Measurements from ENCODE around the gene VWA2. TPM values are rescaled to one million over a fixed set of nuclear protein-coding genes. Genes with fewer than 3 reads are reported as not detected.
A peak's percentile ranks its signal among the peaks of the same experiment; 100 is the strongest.

VWA2 gene
- polyA plus RNA-seq, 3 donors = not detected

- 100% methylated on average over 1 of the region's 4 CpGs for WGBS (ENCODE audit: insufficient coverage)
- Histone ChIP-seq H3K4me1 (ENCODE audit: control insufficient read depth in 1 of 2, insufficient read depth in 2 of 2, low read length in 2 of 2) (no peaks in the 10 kb centered on the region), H3K9me3 (replicated peaks in 1 of 2; ENCODE audit: control insufficient read depth in 1 of 2, insufficient read depth in 1 of 2, low read length in 2 of 2) (no peaks in the 10 kb centered on the region), H3K9ac (ENCODE audit: insufficient read depth, low read length, poor library complexity, severe bottlenecking) (no peak overlapping the region), H2AFZ (ENCODE audit: insufficient read depth, low read depth, low read length, poor library complexity, severe bottlenecking) (no peak overlapping the region), H3K27ac (ENCODE audit: low read depth in 1 of 2, low read length in 2 of 2) (no peak overlapping the region), H3K27me3 (ENCODE audit: control insufficient read depth in 2 of 2, insufficient read depth in 2 of 2, low read length in 2 of 2) (no peaks in the 10 kb centered on the region), H3K4me2 (replicated peaks; ENCODE audit: extremely low read depth, low read length, poor library complexity, severe bottlenecking) (no peak overlapping the region), H3K4me3 (replicated peaks in 1 of 3; ENCODE audit: low read depth in 2 of 3, low read length in 3 of 3) (no peak overlapping the region), H3K36me3 (replicated peaks in 1 of 2; ENCODE audit: control insufficient read depth in 1 of 2, insufficient read depth in 2 of 2, low read length in 2 of 2) (no peaks in the 10 kb centered on the region), H4K20me1 (ENCODE audit: insufficient read depth, low read length) (no peaks in the 10 kb centered on the region), H3K79me2 (ENCODE audit: insufficient read depth, low read length) (no peaks in the 10 kb centered on the region)
- Mint-ChIP-seq H3K4me1 (peaks cover 2% of the 10 kb centered on the region), H3K27me3 (ENCODE audit: low read depth in 3 of 3) (peaks cover 2 to 4% (median 2%) of the 10 kb centered on the region in 3 donors), H3K4me3 (no peak overlapping the region), H3K27ac (peak overlapping the region in 1 of 7 donors; percentile 40), H3K36me3 (no peaks in the 10 kb centered on the region), H3K9me3 (peaks cover 0 to 3% (median 0%) of the 10 kb centered on the region in 7 donors)
- TF ChIP-seq CTCF (IDR thresholded peaks at IDR 0.05) = no peak
- intact Hi-C loops (cut with micrococcal nuclease) = no loop called here
- no peak for DNase-seq
Observed at GRCh38 chr10:114278884-114279191, 39.8 kb downstream of the VWA2 start.

- no peaks in the 10 kb centered on the region for H4K20me1 ChIP-seq (ENCODE audit: insufficient read depth, low read length)
- H3K4me2 ChIP-seq (replicated peaks; ENCODE audit: extremely low read depth, low read length, poor library complexity, severe bottlenecking) = no peak overlapping the region
- Mint-ChIP-seq H3K9me3 (peaks cover 0 to 3% (median 0%) of the 10 kb centered on the region in 7 donors), H3K4me1 (peaks cover 2% of the 10 kb centered on the region), H3K36me3 (no peaks in the 10 kb centered on the region), H3K27me3 (ENCODE audit: low read depth in 3 of 3) (peaks cover 0 to 4% (median 2%) of the 10 kb centered on the region in 3 donors), H3K4me3 (no peak overlapping the region), H3K27ac (peak overlapping the region in 1 of 7 donors; percentile 20)
- 100% methylated on average over 2 of the region's 4 CpGs for WGBS (ENCODE audit: insufficient coverage)
- H3K27ac ChIP-seq (ENCODE audit: low read depth in 1 of 2, low read length in 2 of 2) = no peak overlapping the region
- TF ChIP-seq CTCF (IDR thresholded peaks at IDR 0.05) = no peak
- H3K9me3 ChIP-seq (replicated peaks in 1 of 2; ENCODE audit: control insufficient read depth in 1 of 2, insufficient read depth in 1 of 2, low read length in 2 of 2) = no peaks in the 10 kb centered on the region
- no peaks in the 10 kb centered on the region for H3K27me3 ChIP-seq (ENCODE audit: control insufficient read depth in 2 of 2, insufficient read depth in 2 of 2, low read length in 2 of 2)
- no peaks in the 10 kb centered on the region for H3K79me2 ChIP-seq (ENCODE audit: insufficient read depth, low read length)
- no peak overlapping the region for H3K9ac ChIP-seq (ENCODE audit: insufficient read depth, low read length, poor library complexity, severe bottlenecking)
- H2AFZ ChIP-seq (ENCODE audit: insufficient read depth, low read depth, low read length, poor library complexity, severe bottlenecking) = no peak overlapping the region
- no peak overlapping the region for H3K4me3 ChIP-seq (replicated peaks in 1 of 3; ENCODE audit: low read depth in 2 of 3, low read length in 3 of 3)
- no peaks in the 10 kb centered on the region for H3K36me3 ChIP-seq (replicated peaks in 1 of 2; ENCODE audit: control insufficient read depth in 1 of 2, insufficient read depth in 2 of 2, low read length in 2 of 2)
- H3K4me1 ChIP-seq (ENCODE audit: control insufficient read depth in 1 of 2, insufficient read depth in 2 of 2, low read length in 2 of 2) = no peaks in the 10 kb centered on the region
- no peak for DNase-seq
- intact Hi-C loops (cut with micrococcal nuclease) = no loop called here
Observed at GRCh38 chr10:114279289-114279688, 40.2 kb downstream of the VWA2 start.

Measured in CD14-positive monocyte (primary cell).